GM23248 (cell line): ENCODE results near the gene PRR5L. TPM values are rescaled to one million over a fixed set of nuclear protein-coding genes. Genes with fewer than 3 reads are reported as not detected.
"Not testable (repeated sequence)": the region's sequence is repeated elsewhere in the genome, so short reads cannot be mapped to it uniquely, and the experiment has no call there.

Experiments used
- DNase-seq: peaks from one replicate; pipeline ENCODE4 v3.0.0-alpha.2; 2015
- H2AFZ ChIP-seq: fragments of 200-600 bp; sonication (generic); 2 replicates; pipeline ENCODE4 v1.6.1; 2016; ENCODE audit warnings: antibody characterized with exemption
- H3F3A ChIP-seq: fragments of 200-600 bp; sonication (generic); 2 replicates; pipeline ENCODE4 v1.6.1; 2016; ENCODE audit warnings: mild to moderate bottlenecking, antibody characterized with exemption, mixed run types; ENCODE audit not compliant: insufficient read depth
- H3K27ac ChIP-seq: fragments of 200-600 bp; sonication (generic); 2 replicates; pipeline ENCODE4 v1.5.1; 2016; ENCODE audit warnings: mild to moderate bottlenecking
- H3K27me3 ChIP-seq: fragments of 200-600 bp; sonication (generic); replicated peaks from 2 replicates; pipeline ENCODE4 v1.6.1; 2016; ENCODE audit warnings: mild to moderate bottlenecking; ENCODE audit not compliant: insufficient read depth
- H3K36me3 ChIP-seq: fragments of 200-600 bp; sonication (generic); 2 replicates; pipeline ENCODE4 v1.6.1; 2016; ENCODE audit warnings: low read depth, mild to moderate bottlenecking
- H3K4me1 ChIP-seq: fragments of 200-600 bp; sonication (generic); 2 replicates; pipeline ENCODE4 v1.6.1; 2016; ENCODE audit warnings: mild to moderate bottlenecking; ENCODE audit not compliant: insufficient read depth
- H3K4me2 ChIP-seq: fragments of 200-600 bp; sonication (generic); one replicate; pipeline ENCODE4 v1.6.1; 2016; ENCODE audit warnings: mild to moderate bottlenecking; ENCODE audit not compliant: unreplicated experiment
- H3K4me3 ChIP-seq: fragments of 200-600 bp; sonication (generic); 2 replicates; pipeline ENCODE4 v1.5.1; 2016; ENCODE audit warnings: mild to moderate bottlenecking
- H3K79me2 ChIP-seq: fragments of 200-600 bp; sonication (generic); 2 replicates; pipeline ENCODE4 v1.6.1; 2016; ENCODE audit warnings: mild to moderate bottlenecking; ENCODE audit not compliant: insufficient read depth
- H3K9ac ChIP-seq: fragments of 200-600 bp; sonication (generic); 2 replicates; pipeline ENCODE4 v1.6.1; 2016; ENCODE audit warnings: mild to moderate bottlenecking
- H3K9me2 ChIP-seq: fragments of 200-600 bp; sonication (generic); 2 replicates; pipeline ENCODE4 v1.6.1; 2016; ENCODE audit warnings: mixed run types, mild to moderate bottlenecking, moderate library complexity; ENCODE audit not compliant: insufficient read depth
- H3K9me3 ChIP-seq: fragments of 200-600 bp; sonication (generic); one replicate; pipeline ENCODE4 v1.6.1; 2017; ENCODE audit warnings: low read depth
- H4K20me1 ChIP-seq: fragments of 200-600 bp; sonication (generic); 2 replicates; pipeline ENCODE4 v1.6.0; 2016; ENCODE audit not compliant: insufficient read depth
- EZH2 ChIP-seq: fragments of 200-600 bp; sonication (generic); IDR thresholded peaks from 2 replicates; pipeline ENCODE4 v1.6.1; 2018; ENCODE audit warnings: antibody characterized with exemption, mild to moderate bottlenecking; ENCODE audit not compliant: insufficient read depth, poor library complexity, severe bottlenecking
- EZH2phosphoT487 ChIP-seq: fragments of 200-600 bp; sonication (generic); IDR thresholded peaks from 2 replicates; pipeline ENCODE4 v1.6.1; 2018; ENCODE audit warnings: antibody characterized with exemption, moderate library complexity, mild to moderate bottlenecking, low read depth; ENCODE audit not compliant: insufficient read depth
- WGBS, 2 experiments: methylation state at CpG; one replicate each; pipeline ENCODE4 v1.1.6; 2015 to 2017; ENCODE audit warnings: low lambda C conversion rate in 2 of 2, low coverage in 1 of 2; ENCODE audit errors: missing lambda C conversion rate in 2 of 2; 5-methylcytosine and 5-hydroxymethylcytosine counted together
- in situ Hi-C: fragments of 300-500 bp; cut with MboI; formaldehyde crosslinking; loops from 2 replicates; pipeline ENCODE4 v1.15.0; 2020
- polyA plus RNA-seq: library from polyadenylated mRNA; unstranded; fragments of >200 nt; fragmentation: Nextera tagmentation; extraction: Ambion mirVana; gene quantifications from 2 replicates; pipeline ENCODE4 v1.2.1, GENCODE V29; 2016
- total RNA-seq: library from RNA; depleted of rRNA; stranded (reverse); fragments of >200 nt; shearing (Covaris generic); gene quantifications from 2 replicates; pipeline ENCODE4 v1.2.3, GENCODE V29; 2014

The PRR5L gene
- total and polyA plus RNA-seq, 2 experiments from 2014 or later = 9.0 to 29.8 TPM

DNA sequence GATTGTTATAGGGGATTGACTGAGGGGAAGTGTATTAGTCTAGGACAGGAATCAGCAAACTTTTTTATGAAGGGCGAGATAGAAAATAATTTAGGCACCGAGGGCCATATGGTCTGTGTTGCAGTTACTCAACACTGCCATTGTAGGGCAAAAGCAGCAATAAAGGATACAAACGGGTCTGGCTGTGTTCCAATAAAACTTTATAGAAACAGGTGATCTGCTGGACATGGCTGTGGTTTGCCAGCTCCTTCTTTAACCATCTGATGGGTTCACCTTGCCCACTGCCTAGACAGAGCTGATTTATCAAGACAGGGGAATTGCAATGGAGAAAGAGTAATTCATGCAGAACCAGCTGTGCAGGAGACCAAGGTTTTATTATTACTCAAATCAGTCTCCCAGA, 20.0 kb downstream of the PRR5L start:
- WGBS, 2 experiments = 19 to 21% methylated on average over 3 of the region's 3 CpGs
- Histone ChIP-seq H3K9me3 (no peaks in the 10 kb centered on the region), H3F3A (no peaks in the 10 kb centered on the region), H3K4me1 (peaks cover 4% of the 10 kb centered on the region; the same call in 1 of the 2 replicates), H2AFZ (no peak overlapping the region), H4K20me1 (no peaks in the 10 kb centered on the region), H3K4me2 (no peak overlapping the region), H3K79me2 (no peaks in the 10 kb centered on the region), H3K9ac (no peak overlapping the region), H3K4me3 (no peak overlapping the region), H3K9me2 (no peaks in the 10 kb centered on the region), H3K27me3 (peaks cover 50% of the 10 kb centered on the region), H3K36me3 (no peaks in the 10 kb centered on the region), H3K27ac (no peak overlapping the region)
- in situ Hi-C loops = no loop called here
- DNase-seq = no peak
- TF ChIP-seq EZH2 (no peak), EZH2phosphoT487 (no peak)

DNA sequence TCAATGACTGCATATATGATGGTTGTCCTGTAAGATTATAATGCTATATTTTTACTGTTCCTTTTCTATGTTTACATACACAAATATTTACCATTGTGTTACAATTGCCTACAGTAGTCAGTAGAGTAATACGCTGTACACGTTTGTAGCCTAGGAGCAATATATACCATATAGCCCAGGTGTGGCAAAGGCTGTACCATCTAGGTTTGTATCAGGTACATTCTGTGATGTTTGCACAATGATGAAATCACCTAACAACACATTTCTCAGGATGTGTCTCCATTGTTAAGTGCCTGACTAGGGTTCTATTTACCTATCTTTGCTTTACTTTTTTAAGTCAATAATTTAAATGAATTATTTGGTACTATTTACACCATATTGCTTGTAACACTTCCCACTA, 21.9 kb downstream of the PRR5L start:
- Histone ChIP-seq H3K27me3 (peaks cover 48% of the 10 kb centered on the region), H3K36me3 (no peaks in the 10 kb centered on the region)

DNA sequence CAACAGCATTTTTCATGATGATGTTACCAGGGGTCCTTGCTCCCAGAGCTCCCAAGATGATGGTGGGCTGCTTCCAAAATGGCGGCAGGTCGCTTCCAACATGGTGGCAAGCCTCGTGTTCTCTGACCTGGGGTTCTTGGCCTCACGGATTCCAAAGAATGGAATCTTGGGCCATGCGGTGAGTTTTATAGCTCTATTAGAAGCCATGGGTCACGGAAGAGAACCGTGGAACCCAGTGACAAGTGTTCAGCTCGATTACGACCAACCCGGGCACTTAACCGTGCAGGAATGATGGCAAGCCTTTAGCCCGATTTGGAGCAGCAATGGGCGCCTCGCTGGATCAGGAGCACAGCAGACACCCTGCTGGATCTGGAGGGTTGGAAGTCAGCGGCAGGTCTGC, 28.9 kb downstream of the PRR5L start:
- H3K36me3 ChIP-seq, H3K4me3 ChIP-seq, H3K4me2 ChIP-seq, DNase-seq, H3K9ac ChIP-seq, H4K20me1 ChIP-seq, H3K9me3 ChIP-seq, H3F3A ChIP-seq, H2AFZ ChIP-seq, H3K9me2 ChIP-seq, H3K27me3 ChIP-seq, H3K79me2 ChIP-seq, H3K4me1 ChIP-seq, H3K27ac ChIP-seq, in situ Hi-C loops: not testable (repeated sequence)
- 78 to 81% methylated on average over 15 of the region's 15 CpGs for WGBS, 2 experiments

More for the DNA sequence above, 21.9 kb downstream of the PRR5L start:
- no peak overlapping the region for H3K4me3 ChIP-seq
- in situ Hi-C loops = no loop called here
- no peak for DNase-seq
- H3K79me2 ChIP-seq = no peaks in the 10 kb centered on the region
- 50 to 57% methylated on average over 2 of the region's 2 CpGs for WGBS, 2 experiments
- no peak overlapping the region for H3K4me2 ChIP-seq
- no peak overlapping the region for H2AFZ ChIP-seq
- no peaks in the 10 kb centered on the region for H4K20me1 ChIP-seq
- no peak for TF ChIP-seq EZH2phosphoT487
- TF ChIP-seq EZH2 = no peak
- H3K9me2 ChIP-seq = no peaks in the 10 kb centered on the region
- no peak overlapping the region for H3K27ac ChIP-seq
- H3K9me3 ChIP-seq = no peaks in the 10 kb centered on the region
- no peaks in the 10 kb centered on the region for H3F3A ChIP-seq
- no peaks in the 10 kb centered on the region; the same call in 1 of the 2 replicates for H3K4me1 ChIP-seq
- H3K9ac ChIP-seq = no peak overlapping the region

DNA sequence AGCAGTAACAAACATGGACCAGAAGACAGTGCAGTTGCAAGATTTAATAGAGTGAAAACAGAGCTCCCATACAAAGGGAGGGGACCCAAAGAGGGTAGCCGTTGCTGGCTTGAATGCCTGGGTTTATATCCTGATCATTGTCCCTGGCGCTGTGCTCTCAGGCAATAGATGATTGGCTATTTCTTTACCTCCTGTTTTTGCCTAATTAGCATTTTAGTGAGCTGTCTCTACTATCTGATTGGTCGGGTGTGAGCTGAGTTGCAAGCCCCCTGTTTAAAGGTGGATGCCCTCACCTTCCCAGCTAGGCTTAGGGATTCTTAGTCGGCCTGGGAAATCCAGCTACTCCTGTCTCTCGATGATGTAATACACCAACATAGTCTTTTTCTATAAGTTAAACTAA, 29.3 kb downstream of the PRR5L start:
- H2AFZ ChIP-seq, DNase-seq, H3K9me3 ChIP-seq, H3K27ac ChIP-seq, H3K79me2 ChIP-seq, H3K36me3 ChIP-seq, H3K9me2 ChIP-seq, H3K27me3 ChIP-seq, H3K4me2 ChIP-seq, H4K20me1 ChIP-seq, H3F3A ChIP-seq, H3K4me3 ChIP-seq, H3K9ac ChIP-seq, H3K4me1 ChIP-seq, in situ Hi-C loops: not testable (repeated sequence)
- 56 to 59% methylated on average over 5 of the region's 5 CpGs for WGBS, 2 experiments
